Cerebellar nuclear complex (tissue), 1 donor: ENCODE measurements around the gene RNFT1.
"Not testable (repeated sequence)": the region's sequence is repeated elsewhere in the genome, so short reads cannot be mapped to it uniquely, and the experiment has no call there.

ENCODE experiments used
- DNase-seq, 2 experiments: peaks; one replicate each; lab custom pipeline; 2025; lab: John Stamatoyannopoulos, UW

RNFT1 gene

DNA sequence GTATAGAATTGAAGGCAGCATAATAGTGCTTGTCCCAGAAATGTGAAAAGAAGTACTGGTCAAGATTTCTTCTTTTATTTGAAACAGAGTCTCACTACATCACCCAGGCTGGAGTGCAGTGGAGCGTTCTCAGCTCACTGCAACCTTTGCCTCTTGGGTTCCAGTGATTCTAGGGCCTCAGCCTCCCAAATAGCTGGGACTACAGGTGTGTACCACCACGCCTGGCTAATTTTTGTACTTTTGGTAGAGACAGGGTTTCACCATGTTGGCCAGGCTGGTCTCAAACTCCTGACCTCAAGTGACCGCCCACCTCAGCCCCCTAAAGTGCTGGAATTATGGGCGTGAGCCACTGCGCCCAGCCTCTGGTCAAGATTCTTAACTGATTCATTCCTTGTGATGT is 43.9 kb downstream of the RNFT1 start:
- not testable (repeated sequence) for DNase-seq

DNA sequence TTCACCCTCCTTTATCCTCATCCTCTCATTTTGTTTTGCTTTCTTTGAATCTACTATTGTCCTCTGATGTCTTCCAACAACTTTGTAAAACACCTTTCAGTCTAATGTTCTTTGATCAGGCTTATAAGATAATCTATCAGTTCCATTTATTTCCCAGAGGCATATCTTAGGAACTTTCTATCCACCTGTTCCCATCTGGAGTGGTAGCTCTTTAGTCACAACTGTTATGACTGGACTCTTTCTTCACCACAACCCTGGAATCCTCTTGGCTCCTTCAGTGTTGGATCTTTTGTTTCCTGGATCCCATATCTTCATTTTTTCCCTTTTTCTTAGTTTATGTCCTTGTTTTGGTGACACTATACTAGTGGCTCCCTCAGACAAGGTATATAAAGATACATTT is 48.1 kb downstream of the RNFT1 start:
- DNase-seq = no peak

DNA sequence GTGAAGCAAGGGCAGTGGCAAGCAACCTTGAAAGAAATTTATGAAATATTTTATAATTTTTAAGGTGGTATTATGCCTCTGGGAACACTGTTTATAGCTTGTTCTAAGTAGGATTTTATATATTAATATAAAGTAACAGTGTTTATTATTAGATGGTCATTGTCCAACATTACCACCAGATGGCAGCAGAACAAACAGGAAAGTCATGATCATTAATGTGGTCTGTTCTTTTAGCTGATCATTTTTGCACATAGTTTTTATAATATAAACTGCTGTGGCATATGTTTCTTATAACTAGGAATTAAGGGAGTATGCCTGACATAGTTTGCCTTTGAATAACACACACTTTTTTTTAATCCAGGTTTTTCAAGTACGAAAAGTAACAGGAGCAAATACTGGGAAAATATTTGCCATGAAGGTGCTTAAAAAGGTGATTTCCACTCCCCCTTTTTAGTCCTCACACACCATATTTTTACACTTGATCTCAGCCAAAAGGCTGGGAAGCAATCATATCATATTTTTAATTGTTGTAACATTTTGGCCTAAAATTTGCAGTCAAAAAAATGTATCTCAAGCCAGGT is 50.2 kb downstream of the RNFT1 start:
- peak in 1 of 2 experiments; percentile 29 for DNase-seq

DNA sequence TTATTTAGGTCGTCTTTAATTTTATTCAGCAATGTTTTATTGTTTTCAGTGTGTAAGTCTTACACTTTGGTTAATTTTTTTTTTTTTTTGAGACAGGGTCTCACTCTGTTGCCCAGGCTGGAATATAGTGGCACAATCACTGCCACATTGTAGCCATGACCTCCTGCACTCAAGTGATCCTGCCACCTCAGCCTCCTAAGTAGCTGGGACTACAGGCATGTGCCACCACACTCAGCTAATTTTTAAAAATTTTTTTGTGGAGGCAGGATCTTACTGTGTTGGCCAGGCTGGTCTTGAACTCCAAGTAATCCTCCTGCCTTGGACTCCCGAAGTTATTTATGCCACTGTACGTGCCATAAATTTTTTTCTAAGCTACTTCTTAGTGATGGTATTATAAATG is 57.1 kb downstream of the RNFT1 start:
- DNase-seq = no peak

DNA sequence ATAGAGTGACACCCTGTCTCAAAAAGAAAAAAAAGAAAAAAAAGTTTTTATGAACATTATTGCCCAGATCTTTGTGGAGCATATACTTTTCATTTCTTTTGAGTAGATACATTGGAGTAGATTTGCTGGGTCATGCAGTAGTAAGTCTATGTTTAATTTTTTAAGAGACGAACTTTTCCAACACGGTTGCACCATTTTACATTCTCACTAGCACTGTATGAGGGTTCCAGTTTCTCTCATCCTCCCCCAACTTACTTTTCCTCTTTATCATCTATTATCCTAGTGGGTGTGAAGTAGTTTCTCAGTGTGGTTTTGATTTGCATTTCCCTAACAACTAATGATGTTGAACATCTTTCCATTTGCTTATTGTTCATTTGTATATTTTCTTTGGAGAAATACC is 61.1 kb downstream of the RNFT1 start:
- no peak for DNase-seq
